GM23248 (cell line): ENCODE results near the gene RBBP8NL.

ENCODE experiments used
- EZH2 ChIP-seq: fragments of 200-600 bp; sonication (generic); IDR thresholded peaks from 2 replicates; pipeline ENCODE4 v1.6.1; 2018; ENCODE audit warnings: antibody characterized with exemption, mild to moderate bottlenecking; ENCODE audit not compliant: insufficient read depth, poor library complexity, severe bottlenecking
- EZH2phosphoT487 ChIP-seq: fragments of 200-600 bp; sonication (generic); IDR thresholded peaks from 2 replicates; pipeline ENCODE4 v1.6.1; 2018; ENCODE audit warnings: antibody characterized with exemption, moderate library complexity, mild to moderate bottlenecking, low read depth; ENCODE audit not compliant: insufficient read depth

- TF ChIP-seq EZH2: no peak
- TF ChIP-seq EZH2phosphoT487: no peak
These were observed 22.8 kb upstream of the RBBP8NL start for GRCh38 chr20:62449951-62450691.
